Fibroblast of villous mesenchyme (primary cell): ENCODE measurements around the gene KRT82. TPM values are rescaled to one million over a fixed set of nuclear protein-coding genes. Genes with fewer than 3 reads are reported as not detected.
"Not testable (repeated sequence)": the region's sequence is repeated elsewhere in the genome, so short reads cannot be mapped to it uniquely, and the experiment has no call there.

Experiments
- DNase-seq: peaks from one replicate; pipeline ENCODE4 v3.0.0-alpha.2; 2010; ENCODE audit warnings: low read depth
- H3K4me3 ChIP-seq: 2 replicates; pipeline ENCODE4 v1.5.1; 2011; ENCODE audit warnings: low read depth, mild to moderate bottlenecking, low read length
- total RNA-seq: library from RNA; depleted of rRNA; stranded (reverse); fragments of >200 nt; gene quantifications from 2 replicates; pipeline ENCODE4 v1.2.3, GENCODE V29; 2012
- TF ChIP-seq, protein P1 (sequence below): IDR thresholded peaks from 2 replicates; pipeline ENCODE4 v1.5.1; 2012; ENCODE audit warnings: low read depth, mild to moderate bottlenecking, low read length; ENCODE audit not compliant: insufficient read depth

KRT82 gene
- total RNA-seq, 1 donor = not detected

DNA sequence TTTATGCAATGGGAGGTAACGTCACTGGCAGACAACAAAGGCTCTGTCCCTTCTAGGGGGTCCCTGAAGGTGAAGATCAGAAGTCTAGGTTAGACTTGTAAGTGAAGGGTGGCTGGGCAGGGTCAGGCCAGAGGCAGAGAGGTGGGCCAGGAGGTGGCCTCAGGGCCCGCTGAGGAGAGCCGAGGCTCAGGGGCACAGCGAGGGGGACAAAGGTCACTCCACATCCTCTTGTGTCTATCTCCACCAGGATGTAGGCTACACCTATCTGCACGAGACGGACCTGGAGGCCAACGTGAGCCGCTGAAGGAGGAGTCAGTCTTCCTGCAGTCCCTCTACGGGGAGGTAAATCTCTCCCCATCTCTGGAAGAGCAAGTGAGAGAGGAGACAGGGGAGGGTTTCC, 59.1 kb downstream of the KRT82 start:
- no peak overlapping the region for H3K4me3 ChIP-seq
- DNase-seq = no peak
- TF ChIP-seq, protein P1, sequence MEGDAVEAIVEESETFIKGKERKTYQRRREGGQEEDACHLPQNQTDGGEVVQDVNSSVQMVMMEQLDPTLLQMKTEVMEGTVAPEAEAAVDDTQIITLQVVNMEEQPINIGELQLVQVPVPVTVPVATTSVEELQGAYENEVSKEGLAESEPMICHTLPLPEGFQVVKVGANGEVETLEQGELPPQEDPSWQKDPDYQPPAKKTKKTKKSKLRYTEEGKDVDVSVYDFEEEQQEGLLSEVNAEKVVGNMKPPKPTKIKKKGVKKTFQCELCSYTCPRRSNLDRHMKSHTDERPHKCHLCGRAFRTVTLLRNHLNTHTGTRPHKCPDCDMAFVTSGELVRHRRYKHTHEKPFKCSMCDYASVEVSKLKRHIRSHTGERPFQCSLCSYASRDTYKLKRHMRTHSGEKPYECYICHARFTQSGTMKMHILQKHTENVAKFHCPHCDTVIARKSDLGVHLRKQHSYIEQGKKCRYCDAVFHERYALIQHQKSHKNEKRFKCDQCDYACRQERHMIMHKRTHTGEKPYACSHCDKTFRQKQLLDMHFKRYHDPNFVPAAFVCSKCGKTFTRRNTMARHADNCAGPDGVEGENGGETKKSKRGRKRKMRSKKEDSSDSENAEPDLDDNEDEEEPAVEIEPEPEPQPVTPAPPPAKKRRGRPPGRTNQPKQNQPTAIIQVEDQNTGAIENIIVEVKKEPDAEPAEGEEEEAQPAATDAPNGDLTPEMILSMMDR = no peak

DNA sequence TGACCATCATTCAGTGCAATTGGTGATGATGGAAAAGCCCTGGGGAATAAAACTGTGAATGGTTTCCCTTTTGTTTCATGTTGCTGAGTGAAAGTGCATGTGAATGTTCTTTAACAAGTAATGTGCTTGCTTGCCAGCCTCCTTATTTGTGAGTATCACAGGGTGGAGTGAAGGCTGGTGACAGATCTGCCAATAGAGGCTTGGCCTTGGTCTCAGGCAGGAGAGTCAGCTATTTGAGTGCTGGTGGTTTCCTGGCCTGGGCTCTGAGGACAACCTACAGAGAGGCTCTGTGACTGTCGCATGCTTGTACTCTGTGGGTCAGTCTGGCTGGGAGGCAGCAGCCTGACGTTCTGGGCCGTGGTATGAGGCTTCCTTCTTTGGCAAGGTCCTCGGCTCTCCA, 59.5 kb downstream of the KRT82 start:
- TF ChIP-seq, protein P1 = no peak
- DNase-seq = no peak
- H3K4me3 ChIP-seq = no peak overlapping the region

DNA sequence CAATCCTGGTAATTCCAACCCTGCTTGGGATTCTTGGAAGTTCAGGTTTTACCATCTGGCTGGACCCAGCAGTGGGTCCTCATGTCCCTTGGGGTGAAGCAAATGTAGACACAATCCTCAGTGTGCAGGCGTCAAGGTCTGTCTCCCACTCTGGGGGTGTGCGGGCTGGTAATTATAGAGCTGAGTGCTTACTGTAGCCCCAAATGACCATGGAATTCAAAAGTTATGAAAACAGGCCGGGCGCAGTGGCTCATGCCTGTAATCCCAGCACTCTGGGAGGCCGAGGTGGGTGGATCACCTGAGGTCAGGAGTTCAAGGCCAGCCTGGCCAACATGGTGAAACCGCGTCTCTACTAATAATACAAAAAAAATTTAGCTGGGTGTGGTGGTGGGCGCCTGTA, 61.1 kb downstream of the KRT82 start:
- H3K4me3 ChIP-seq, DNase-seq: not testable (repeated sequence)

DNA sequence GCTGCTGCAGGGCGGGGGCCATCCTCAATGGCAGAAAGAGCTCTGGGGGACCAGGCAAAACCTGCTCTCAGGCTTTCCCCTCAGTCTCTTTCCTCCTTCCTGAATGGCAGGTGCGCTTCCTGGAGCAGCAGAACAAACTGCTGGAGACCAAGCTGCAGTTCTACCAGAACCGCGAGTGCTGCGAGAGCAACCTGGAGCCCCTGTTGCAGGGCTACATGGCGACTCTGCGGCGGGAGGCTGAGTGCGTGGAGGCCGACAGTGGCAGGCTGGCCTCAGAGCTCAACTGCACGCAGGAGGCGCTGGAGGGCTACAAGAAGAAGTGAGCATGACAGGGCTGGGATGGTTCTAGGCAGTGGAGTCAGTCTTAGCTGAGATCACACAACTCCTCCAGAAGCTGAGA, 62.0 kb downstream of the KRT82 start:
- no peak for DNase-seq
- H3K4me3 ChIP-seq = no peak overlapping the region
- TF ChIP-seq, protein P1 = no peak

Other genes starting within 250 kb of the KRT82 start
- gene KRT80, start 214.3 kb downstream of the KRT82 start, total RNA-seq = 0.32 and 1.3 TPM in 2 replicates
- 20.6 and 36.7 TPM in 2 replicates for gene KRT7, start 173.1 kb downstream of the KRT82 start, total RNA-seq
- under 0.01 TPM in 1 of 2 replicates, not detected in the other for gene KRT86, start 131.7 kb downstream of the KRT82 start, total RNA-seq
- not detected in 2 replicates for gene KRT81, start 114.8 kb downstream of the KRT82 start, total RNA-seq
- not detected in 2 replicates for gene KRT83, start 84.9 kb downstream of the KRT82 start, total RNA-seq
- gene KRT85, start 38.9 kb downstream of the KRT82 start, total RNA-seq = not detected in 2 replicates
- not detected in 2 replicates for gene KRT84, start 20.7 kb downstream of the KRT82 start, total RNA-seq
- gene KRT75, start 28.0 kb upstream of the KRT82 start, total RNA-seq = not detected in 2 replicates
- gene KRT6B, start 45.8 kb upstream of the KRT82 start, total RNA-seq = not detected in 2 replicates
- not detected in 2 replicates for gene KRT6C, start 67.5 kb upstream of the KRT82 start, total RNA-seq
- not detected in 2 replicates for gene KRT6A, start 86.9 kb upstream of the KRT82 start, total RNA-seq
- under 0.01 and 0.32 TPM in 2 replicates for gene KRT5, start 114.1 kb upstream of the KRT82 start, total RNA-seq
- not detected in 2 replicates for gene KRT71, start 146.8 kb upstream of the KRT82 start, total RNA-seq
- not detected in 2 replicates for gene KRT74, start 167.5 kb upstream of the KRT82 start, total RNA-seq
- not detected in 2 replicates for gene KRT72, start 195.1 kb upstream of the KRT82 start, total RNA-seq
- not detected in 2 replicates for gene KRT73, start 212.2 kb upstream of the KRT82 start, total RNA-seq
- not detected in 2 replicates for gene KRT2, start 245.9 kb upstream of the KRT82 start, total RNA-seq